CD14-positive monocyte (primary cell): ENCODE results near the gene MTHFR. TPM values are rescaled to one million over a fixed set of nuclear protein-coding genes. Genes with fewer than 3 reads are reported as not detected.

ENCODE experiments used
- DNase-seq, 3 donors: peaks; one replicate each; pipeline ENCODE4 v3.0.0-alpha.2; 2011 to 2022
- H2AFZ ChIP-seq: 2 replicates; pipeline ENCODE4 v1.6.0; 2012; ENCODE audit warnings: mild to moderate bottlenecking, low read depth, low read length, inconsistent platforms; ENCODE audit not compliant: insufficient read depth, poor library complexity, severe bottlenecking
- H3K27ac ChIP-seq, 2 donors: 1 replicate in 1 of 2; 2 replicates in 1 of 2; pipeline ENCODE4 v1.5.1; 2012 to 2013; ENCODE audit warnings: low read length in 2 of 2, control low read depth in 1 of 2, inconsistent platforms in 1 of 2, low read depth in 1 of 2, mild to moderate bottlenecking in 1 of 2
- H3K27me3 ChIP-seq, 2 donors: one replicate each; pipeline versions ENCODE4 v1.6.0 to v1.6.1; 2011 to 2013; ENCODE audit warnings: low read length in 2 of 2; ENCODE audit not compliant: control insufficient read depth in 2 of 2, insufficient read depth in 2 of 2
- H3K36me3 ChIP-seq, 2 donors: replicated peaks in 1 of 2; 1 replicate in 1 of 2; 2 replicates in 1 of 2; pipeline versions ENCODE4 v1.5.1 to v1.6.1; 2012 to 2013; ENCODE audit warnings: low read length in 2 of 2, control low read depth in 1 of 2, inconsistent platforms in 1 of 2, mild to moderate bottlenecking in 1 of 2; ENCODE audit not compliant: insufficient read depth in 2 of 2, control insufficient read depth in 1 of 2
- H3K4me1 ChIP-seq, 2 donors: 1 replicate in 1 of 2; 2 replicates in 1 of 2; pipeline versions ENCODE4 v1.5.1 to v1.6.1; 2012 to 2013; ENCODE audit warnings: low read length in 2 of 2, control low read depth in 1 of 2, inconsistent platforms in 1 of 2, mild to moderate bottlenecking in 1 of 2, moderate library complexity in 1 of 2; ENCODE audit not compliant: insufficient read depth in 2 of 2, control insufficient read depth in 1 of 2
- H3K4me2 ChIP-seq: replicated peaks from 2 replicates; pipeline ENCODE3; 2012; ENCODE audit warnings: low read length, moderate library complexity, mild to moderate bottlenecking; ENCODE audit not compliant: poor library complexity, severe bottlenecking; ENCODE audit errors: extremely low read depth
- H3K4me3 ChIP-seq, 3 experiments: fragments of 200-600 bp in 1 of 3; sonication (generic) in 1 of 3; replicated peaks in 1 of 3; 1 replicate in 2 of 3; 2 replicates in 1 of 3; pipeline ENCODE4 v1.5.1; 2011 to 2013; ENCODE audit warnings: low read length in 3 of 3, mild to moderate bottlenecking in 3 of 3, control low read depth in 2 of 3, low read depth in 2 of 3, inconsistent platforms in 1 of 3, moderate library complexity in 1 of 3
- H3K79me2 ChIP-seq: 2 replicates; pipeline ENCODE4 v1.6.0; 2012; ENCODE audit warnings: mild to moderate bottlenecking, control low read depth, inconsistent platforms, low read length, moderate library complexity; ENCODE audit not compliant: insufficient read depth
- H3K9ac ChIP-seq: 2 replicates; pipeline ENCODE4 v1.6.0; 2017; ENCODE audit warnings: low read length, mild to moderate bottlenecking; ENCODE audit not compliant: insufficient read depth, poor library complexity, severe bottlenecking
- H3K9me3 ChIP-seq, 2 donors: replicated peaks in 1 of 2; 1 replicate in 1 of 2; 2 replicates in 1 of 2; pipeline versions ENCODE4 v1.5.1 to v1.6.1; 2012 to 2013; ENCODE audit warnings: low read length in 2 of 2, control low read depth in 1 of 2; ENCODE audit not compliant: control insufficient read depth in 1 of 2, insufficient read depth in 1 of 2
- H4K20me1 ChIP-seq: 2 replicates; pipeline ENCODE4 v1.6.0; 2012; ENCODE audit warnings: mild to moderate bottlenecking, low read length, control low read depth, moderate library complexity; ENCODE audit not compliant: insufficient read depth
- H3K27ac Mint-ChIP-seq, 7 donors: one replicate each; pipeline ENCODE4 v1.8.0; 2020; ENCODE audit warnings: mild to moderate bottlenecking in 7 of 7, mixed read lengths in 7 of 7, moderate library complexity in 6 of 7, inconsistent platforms in 2 of 7
- H3K27me3 Mint-ChIP-seq, 3 donors: one replicate each; pipeline ENCODE4 v1.8.0; 2021 to 2022; ENCODE audit warnings: low read depth in 3 of 3, mild to moderate bottlenecking in 3 of 3, mixed read lengths in 3 of 3, moderate library complexity in 3 of 3, inconsistent platforms in 1 of 3
- H3K36me3 Mint-ChIP-seq, 2 donors: one replicate each; pipeline ENCODE4 v1.8.0; 2020; ENCODE audit warnings: mixed read lengths in 2 of 2, inconsistent platforms in 1 of 2, mild to moderate bottlenecking in 1 of 2
- H3K4me1 Mint-ChIP-seq: one replicate; pipeline ENCODE4 v1.8.0; 2020; ENCODE audit warnings: mild to moderate bottlenecking, mixed read lengths
- H3K4me3 Mint-ChIP-seq, 2 donors: one replicate each; pipeline ENCODE4 v1.8.0; 2020; ENCODE audit warnings: mild to moderate bottlenecking in 2 of 2, mixed read lengths in 2 of 2, moderate library complexity in 1 of 2
- H3K9me3 Mint-ChIP-seq, 7 donors: one replicate each; pipeline ENCODE4 v1.8.0; 2020 to 2022; ENCODE audit warnings: mixed read lengths in 7 of 7, mild to moderate bottlenecking in 6 of 7, moderate library complexity in 6 of 7, inconsistent platforms in 2 of 7
- WGBS: methylation state at CpG from one replicate; pipeline ENCODE4 v1.1.5; 2013; ENCODE audit warnings: missing lambda C conversion rate; ENCODE audit not compliant: insufficient coverage; 5-methylcytosine and 5-hydroxymethylcytosine counted together
- intact Hi-C, 2 donors: fragments of 100-400 bp; cut with micrococcal nuclease; formaldehyde crosslinking; loops; one replicate each; pipeline versions ENCODE4 v1.15.0 to v1.15.1; 2023
- polyA plus RNA-seq, 3 donors: library from polyadenylated mRNA; depleted of rRNA in 1 of 3; unstranded in 2 of 3; stranded (reverse) in 1 of 3; fragments of 300-500 nt in 2 of 3; fragments of >200 nt in 1 of 3; fragmentation: Illumina TruSeq in 2 of 3; gene quantifications; 1 replicate in 2 of 3; 2 replicates in 1 of 3; pipeline ENCODE4 v1.2.3, GENCODE V29; 2012 to 2021
- TF ChIP-seq, protein P1 (sequence below): fragments of 200-600 bp; IDR thresholded peaks from one replicate; pipeline ENCODE4 v1.8.0; 2022; ENCODE audit warnings: antibody characterized with exemption, mild to moderate bottlenecking

MTHFR gene
- polyA plus RNA-seq, 3 donors = 4.5 to 41.9 (median 8.5) TPM

DNA sequence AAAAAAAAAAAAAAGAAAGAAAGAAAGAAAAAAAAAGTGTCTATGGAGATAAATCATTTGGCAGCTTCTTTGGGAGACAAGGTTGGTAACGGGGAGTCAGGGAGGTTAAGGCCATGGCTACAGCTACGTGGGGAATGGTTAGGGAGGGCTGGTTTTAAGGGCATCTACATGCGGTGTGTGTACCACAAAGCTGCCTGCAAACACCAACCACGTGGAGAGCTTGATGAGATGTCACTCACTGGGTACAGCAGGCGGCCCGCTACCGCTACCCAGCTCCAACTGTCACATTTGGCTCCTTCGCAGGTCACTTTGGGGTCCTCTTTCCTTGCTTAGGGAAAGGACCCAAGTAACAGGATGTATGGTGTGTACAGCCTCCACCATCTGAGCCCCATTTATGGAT, 48.8 kb upstream of the MTHFR start:
- H3K36me3 Mint-ChIP-seq = no peaks in the 10 kb centered on the region
- peak overlapping the region in 1 of 2 donors; percentile 2 for H3K4me3 Mint-ChIP-seq
- H2AFZ ChIP-seq = no peak overlapping the region
- intact Hi-C loops = no loop called here
- no peaks in the 10 kb centered on the region for H4K20me1 ChIP-seq
- no peaks in the 10 kb centered on the region for H3K79me2 ChIP-seq
- WGBS = 62% methylated on average over 6 of the region's 8 CpGs
- TF ChIP-seq, protein P1, sequence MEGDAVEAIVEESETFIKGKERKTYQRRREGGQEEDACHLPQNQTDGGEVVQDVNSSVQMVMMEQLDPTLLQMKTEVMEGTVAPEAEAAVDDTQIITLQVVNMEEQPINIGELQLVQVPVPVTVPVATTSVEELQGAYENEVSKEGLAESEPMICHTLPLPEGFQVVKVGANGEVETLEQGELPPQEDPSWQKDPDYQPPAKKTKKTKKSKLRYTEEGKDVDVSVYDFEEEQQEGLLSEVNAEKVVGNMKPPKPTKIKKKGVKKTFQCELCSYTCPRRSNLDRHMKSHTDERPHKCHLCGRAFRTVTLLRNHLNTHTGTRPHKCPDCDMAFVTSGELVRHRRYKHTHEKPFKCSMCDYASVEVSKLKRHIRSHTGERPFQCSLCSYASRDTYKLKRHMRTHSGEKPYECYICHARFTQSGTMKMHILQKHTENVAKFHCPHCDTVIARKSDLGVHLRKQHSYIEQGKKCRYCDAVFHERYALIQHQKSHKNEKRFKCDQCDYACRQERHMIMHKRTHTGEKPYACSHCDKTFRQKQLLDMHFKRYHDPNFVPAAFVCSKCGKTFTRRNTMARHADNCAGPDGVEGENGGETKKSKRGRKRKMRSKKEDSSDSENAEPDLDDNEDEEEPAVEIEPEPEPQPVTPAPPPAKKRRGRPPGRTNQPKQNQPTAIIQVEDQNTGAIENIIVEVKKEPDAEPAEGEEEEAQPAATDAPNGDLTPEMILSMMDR = no peak
- H3K9me3 Mint-ChIP-seq = peaks cover 0 to 7% (median 0%) of the 10 kb centered on the region in 7 donors
- H3K4me2 ChIP-seq = no peak overlapping the region
- H3K4me1 Mint-ChIP-seq = peaks cover 12% of the 10 kb centered on the region
- H3K27me3 ChIP-seq = peaks cover 25 to 31% of the 10 kb centered on the region in 2 donors
- H3K27ac ChIP-seq = no peak overlapping the region
- no peak for DNase-seq
- H3K9me3 ChIP-seq = peaks cover 0 to 7% of the 10 kb centered on the region in 2 donors
- H3K27me3 Mint-ChIP-seq = peaks cover 29 to 38% (median 36%) of the 10 kb centered on the region in 3 donors
- H3K27ac Mint-ChIP-seq = peak overlapping the region in 1 of 7 donors; percentile 25
- peaks cover 12 to 15% of the 10 kb centered on the region in 2 donors for H3K4me1 ChIP-seq
- H3K4me3 ChIP-seq = no peak overlapping the region
- no peak overlapping the region for H3K9ac ChIP-seq
- H3K36me3 ChIP-seq = no peaks in the 10 kb centered on the region

DNA sequence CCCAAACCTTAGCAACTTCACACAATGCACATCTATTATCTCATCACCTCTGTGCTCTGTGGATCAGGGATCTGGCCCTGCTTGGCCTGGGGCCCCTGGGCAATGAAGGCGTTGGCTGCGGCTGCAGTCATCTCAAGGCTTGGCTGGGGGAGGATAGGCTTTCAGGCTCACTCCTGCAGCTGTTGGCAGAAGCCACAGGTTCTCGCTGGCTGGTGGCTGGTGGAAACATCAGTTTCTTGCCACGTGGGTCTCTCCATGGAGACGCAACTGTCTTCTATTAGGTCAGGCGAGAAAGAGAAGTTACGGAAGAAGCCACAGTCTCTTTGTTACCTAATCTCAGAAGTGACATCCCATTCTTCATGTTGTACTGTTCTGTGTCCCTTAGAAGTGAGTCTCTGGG, 45.4 kb upstream of the MTHFR start:
- intact Hi-C loops = no loop called here
- no peaks in the 10 kb centered on the region for H3K9me3 Mint-ChIP-seq
- TF ChIP-seq, protein P1 = no peak
- H3K4me3 Mint-ChIP-seq = peak overlapping the region in 1 of 2 donors; percentile 64
- Histone ChIP-seq H3K27ac (no peak overlapping the region), H3K36me3 (peaks cover 10 to 17% of the 10 kb centered on the region in 2 donors), H3K4me2 (no peak overlapping the region), H3K4me3 (no peak overlapping the region), H3K4me1 (peaks cover 12 to 15% of the 10 kb centered on the region in 2 donors), H2AFZ (no peak overlapping the region), H4K20me1 (no peaks in the 10 kb centered on the region), H3K27me3 (no peaks in the 10 kb centered on the region), H3K9ac (no peak overlapping the region), H3K9me3 (no peaks in the 10 kb centered on the region), H3K79me2 (no peaks in the 10 kb centered on the region)
- peaks cover 3 to 9% (median 6%) of the 10 kb centered on the region in 3 donors for H3K27me3 Mint-ChIP-seq
- peak overlapping the region in 3 of 7 donors; percentile 53 to 74 (median 62) for H3K27ac Mint-ChIP-seq
- DNase-seq = peak; percentile 23 to 49 (median 35)
- 0% methylated on average over 4 of the region's 7 CpGs for WGBS
- peaks cover 12% of the 10 kb centered on the region for H3K4me1 Mint-ChIP-seq
- peaks cover 19 to 20% of the 10 kb centered on the region in 2 donors for H3K36me3 Mint-ChIP-seq
